ENCODE results near the gene PDIA2.

The PDIA2 gene

DNA sequence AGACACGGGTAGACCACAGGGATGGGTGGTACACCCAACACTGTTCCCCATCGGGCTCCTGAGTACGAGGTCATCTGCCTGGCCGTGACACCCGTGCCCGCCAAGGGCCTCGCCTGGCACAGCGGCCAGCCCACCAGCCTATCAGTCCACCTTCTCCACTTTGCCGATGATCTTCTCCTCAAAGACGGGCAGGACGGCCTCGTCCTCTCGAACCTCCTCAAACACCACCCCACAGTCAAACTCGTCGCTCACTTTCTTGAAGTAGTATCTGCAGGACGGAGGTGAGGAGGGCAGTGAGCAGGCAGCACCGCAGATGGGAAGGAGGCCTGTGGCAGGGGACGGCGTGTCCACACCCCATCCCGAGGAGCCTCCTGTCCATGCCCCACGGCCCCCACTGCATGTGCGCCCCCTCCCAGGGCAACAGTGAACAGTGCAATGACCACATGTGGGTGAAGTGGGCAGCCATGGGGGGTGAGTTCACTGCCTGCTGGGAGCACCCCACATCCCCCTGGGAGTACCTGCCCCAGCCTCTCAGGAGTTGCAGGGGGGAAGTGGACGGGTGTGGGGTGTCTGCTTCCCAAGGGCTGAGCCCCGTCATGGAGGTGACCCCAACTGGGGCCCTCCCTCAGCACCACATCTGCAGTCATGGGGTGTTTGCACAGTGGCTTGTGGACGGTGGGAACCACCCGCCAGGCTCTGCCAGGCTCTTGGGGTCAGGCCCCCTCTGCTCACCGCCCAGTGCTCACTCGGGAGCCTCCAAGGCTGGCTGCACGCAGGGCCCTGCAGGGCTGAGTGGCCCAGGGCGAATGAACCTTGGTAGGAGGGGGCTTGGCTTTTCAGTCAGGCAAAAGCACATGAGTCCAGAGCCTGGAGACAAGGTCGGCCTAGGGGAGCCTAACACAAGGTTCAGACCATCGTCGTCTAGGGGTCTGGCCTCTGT is 5.3 kb downstream of the PDIA2 start:
- Histone ChIP-seq H3K4me3 (ENCODE audit: severe bottlenecking) (no peak overlapping the region), H3K9me3 (ENCODE audit: severe bottlenecking) (no peaks in the 10 kb centered on the region), H3K27ac (ENCODE audit: poor library complexity, severe bottlenecking) (no peak overlapping the region), H3K36me3 (ENCODE audit: low read depth) (peaks cover 21% of the 10 kb centered on the region), H3K27me3 (ENCODE audit: insufficient read depth, poor library complexity, severe bottlenecking) (no peaks in the 10 kb centered on the region), H3K4me1 (ENCODE audit: insufficient read depth, poor library complexity, severe bottlenecking) (no peaks in the 10 kb centered on the region)
- DNase-seq (ENCODE audit: low spot score) (no peak), ATAC-seq (ENCODE audit: low read depth) (no peak)
- TF ChIP-seq, protein P1, sequence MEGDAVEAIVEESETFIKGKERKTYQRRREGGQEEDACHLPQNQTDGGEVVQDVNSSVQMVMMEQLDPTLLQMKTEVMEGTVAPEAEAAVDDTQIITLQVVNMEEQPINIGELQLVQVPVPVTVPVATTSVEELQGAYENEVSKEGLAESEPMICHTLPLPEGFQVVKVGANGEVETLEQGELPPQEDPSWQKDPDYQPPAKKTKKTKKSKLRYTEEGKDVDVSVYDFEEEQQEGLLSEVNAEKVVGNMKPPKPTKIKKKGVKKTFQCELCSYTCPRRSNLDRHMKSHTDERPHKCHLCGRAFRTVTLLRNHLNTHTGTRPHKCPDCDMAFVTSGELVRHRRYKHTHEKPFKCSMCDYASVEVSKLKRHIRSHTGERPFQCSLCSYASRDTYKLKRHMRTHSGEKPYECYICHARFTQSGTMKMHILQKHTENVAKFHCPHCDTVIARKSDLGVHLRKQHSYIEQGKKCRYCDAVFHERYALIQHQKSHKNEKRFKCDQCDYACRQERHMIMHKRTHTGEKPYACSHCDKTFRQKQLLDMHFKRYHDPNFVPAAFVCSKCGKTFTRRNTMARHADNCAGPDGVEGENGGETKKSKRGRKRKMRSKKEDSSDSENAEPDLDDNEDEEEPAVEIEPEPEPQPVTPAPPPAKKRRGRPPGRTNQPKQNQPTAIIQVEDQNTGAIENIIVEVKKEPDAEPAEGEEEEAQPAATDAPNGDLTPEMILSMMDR (IDR thresholded peaks at IDR 0.05; ENCODE audit: poor library complexity, severe bottlenecking): no peak

DNA sequence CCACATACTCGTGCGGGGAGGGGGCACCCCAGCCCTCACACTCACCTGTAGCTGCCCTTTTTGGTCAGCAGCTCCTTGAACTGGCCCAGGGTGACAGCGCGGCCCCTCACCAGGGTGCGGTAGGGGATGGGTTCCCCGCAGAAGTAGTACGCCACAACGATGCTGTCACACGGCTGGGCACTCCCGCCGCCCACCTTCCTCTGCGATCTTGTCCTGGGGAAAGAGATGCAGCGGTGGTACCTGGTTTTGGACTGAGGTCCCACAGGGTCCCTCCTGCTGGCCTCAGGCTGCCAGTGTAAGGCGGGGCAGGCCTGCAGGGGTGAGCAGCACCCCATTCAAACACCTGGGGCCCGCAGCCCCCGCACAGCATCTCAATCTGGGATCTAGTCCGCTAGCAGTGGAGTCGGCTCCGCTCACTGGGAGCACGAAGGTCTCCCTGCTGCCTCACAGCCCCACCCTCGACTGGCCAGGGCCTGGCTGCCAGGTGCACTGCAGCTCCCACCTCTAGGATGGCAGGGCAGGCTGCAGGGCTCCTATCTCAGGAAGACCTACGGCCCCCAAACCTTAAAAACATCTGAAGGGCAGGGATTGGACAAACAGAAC is 6.5 kb downstream of the PDIA2 start:
- H3K27me3 ChIP-seq (ENCODE audit: insufficient read depth, poor library complexity, severe bottlenecking): no peaks in the 10 kb centered on the region
- H3K9me3 ChIP-seq (ENCODE audit: severe bottlenecking): no peaks in the 10 kb centered on the region
- H3K36me3 ChIP-seq (ENCODE audit: low read depth): peaks cover 26% of the 10 kb centered on the region
- H3K4me1 ChIP-seq (ENCODE audit: insufficient read depth, poor library complexity, severe bottlenecking): no peaks in the 10 kb centered on the region
- no peak overlapping the region for H3K27ac ChIP-seq (ENCODE audit: poor library complexity, severe bottlenecking)
- no peak overlapping the region for H3K4me3 ChIP-seq (ENCODE audit: severe bottlenecking)
- ATAC-seq (ENCODE audit: low read depth) (no peak), DNase-seq (ENCODE audit: low spot score) (no peak)
- TF ChIP-seq, protein P1 (IDR thresholded peaks at IDR 0.05; ENCODE audit: poor library complexity, severe bottlenecking): no peak

DNA sequence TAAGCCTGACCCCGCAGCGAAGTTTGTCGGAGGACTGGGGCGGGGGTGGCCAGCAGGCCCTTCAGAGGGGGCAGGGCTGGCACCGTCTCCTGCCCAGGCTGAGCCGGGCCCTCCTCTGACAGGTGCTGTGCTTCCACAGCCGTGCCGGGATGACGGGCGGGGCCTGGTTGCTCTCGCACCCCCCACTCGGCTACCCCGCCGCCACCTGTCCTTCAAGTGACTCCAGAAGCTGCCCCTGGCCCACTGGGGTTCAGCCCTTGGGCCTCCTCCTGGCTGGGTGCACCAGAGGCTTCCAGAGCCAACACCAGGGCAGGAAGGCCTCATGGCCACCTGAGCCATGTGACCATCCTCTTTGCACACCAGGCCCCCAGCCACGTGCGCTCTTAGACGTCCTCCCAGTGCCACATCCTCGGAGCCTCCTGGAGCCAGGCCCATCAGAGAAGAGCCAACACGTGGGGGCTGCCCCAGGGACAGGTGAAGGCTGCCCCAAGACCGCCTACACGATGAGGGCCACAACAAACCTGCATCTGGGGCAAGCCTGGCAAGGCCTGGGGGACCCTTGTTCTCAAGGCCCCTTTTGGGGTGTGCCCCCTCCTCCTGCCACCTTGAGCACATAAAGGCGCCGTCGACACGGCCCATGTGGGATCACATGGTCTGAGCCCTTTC is 7.2 kb downstream of the PDIA2 start:
- Histone ChIP-seq H3K27ac (ENCODE audit: poor library complexity, severe bottlenecking) (no peak overlapping the region), H3K4me3 (ENCODE audit: severe bottlenecking) (no peak overlapping the region), H3K36me3 (ENCODE audit: low read depth) (peaks cover 26% of the 10 kb centered on the region)

DNA sequence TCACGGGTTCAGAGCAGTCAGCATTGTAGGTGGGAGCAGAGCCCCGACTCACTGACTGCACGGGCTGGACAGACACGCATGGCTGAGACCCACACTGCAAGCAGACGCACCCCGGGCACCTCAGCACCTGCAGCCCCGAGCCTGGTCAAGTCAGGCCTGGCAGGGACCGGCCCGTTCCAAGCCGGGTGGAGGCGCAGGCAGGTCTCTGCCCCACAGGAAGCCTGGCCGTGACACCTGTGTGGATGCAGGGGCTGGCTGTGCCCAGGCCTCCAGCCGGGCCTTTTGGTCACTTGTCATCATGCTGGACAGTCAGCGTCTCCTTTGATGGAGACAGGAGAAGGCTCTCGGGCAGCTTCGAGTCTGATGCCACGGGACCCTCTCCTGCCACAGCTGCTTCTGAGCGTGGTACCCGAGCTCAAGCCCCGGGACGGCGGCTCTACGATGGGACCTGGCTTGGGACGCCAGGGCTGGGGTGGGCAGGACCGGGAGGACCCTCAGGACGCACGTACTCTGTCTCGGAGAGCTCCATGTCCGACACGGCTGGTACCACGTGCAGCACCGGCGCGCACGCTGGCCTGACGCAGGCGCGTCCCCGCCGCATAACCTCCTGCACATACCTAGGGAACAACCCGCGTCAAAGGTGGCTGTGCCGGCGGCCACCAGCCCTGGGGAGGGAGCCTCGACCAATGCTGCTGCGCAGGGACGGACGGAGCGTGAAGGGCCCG is 7.9 kb downstream of the PDIA2 start:
- peaks cover 26% of the 10 kb centered on the region for H3K36me3 ChIP-seq (ENCODE audit: low read depth)
- H3K4me1 ChIP-seq (ENCODE audit: insufficient read depth, poor library complexity, severe bottlenecking): no peaks in the 10 kb centered on the region
- no peaks in the 10 kb centered on the region for H3K27me3 ChIP-seq (ENCODE audit: insufficient read depth, poor library complexity, severe bottlenecking)
- DNase-seq (ENCODE audit: low spot score) (no peak), ATAC-seq (ENCODE audit: low read depth) (no peak)
- no peak overlapping the region for H3K27ac ChIP-seq (ENCODE audit: poor library complexity, severe bottlenecking)
- no peaks in the 10 kb centered on the region for H3K9me3 ChIP-seq (ENCODE audit: severe bottlenecking)
- H3K4me3 ChIP-seq (ENCODE audit: severe bottlenecking): no peak overlapping the region
- TF ChIP-seq, protein P1 (IDR thresholded peaks at IDR 0.05; ENCODE audit: poor library complexity, severe bottlenecking): no peak

More for the DNA sequence above, 7.2 kb downstream of the PDIA2 start:
- Histone ChIP-seq H3K4me1 (ENCODE audit: insufficient read depth, poor library complexity, severe bottlenecking) (no peaks in the 10 kb centered on the region), H3K27me3 (ENCODE audit: insufficient read depth, poor library complexity, severe bottlenecking) (no peaks in the 10 kb centered on the region), H3K9me3 (ENCODE audit: severe bottlenecking) (no peaks in the 10 kb centered on the region)
- TF ChIP-seq, protein P1 (IDR thresholded peaks at IDR 0.05; ENCODE audit: poor library complexity, severe bottlenecking): no peak
- DNase-seq (ENCODE audit: low spot score) (no peak), ATAC-seq (ENCODE audit: low read depth) (no peak)
